ENCODE measurements around the gene PSENEN.

PSENEN gene

DNA sequence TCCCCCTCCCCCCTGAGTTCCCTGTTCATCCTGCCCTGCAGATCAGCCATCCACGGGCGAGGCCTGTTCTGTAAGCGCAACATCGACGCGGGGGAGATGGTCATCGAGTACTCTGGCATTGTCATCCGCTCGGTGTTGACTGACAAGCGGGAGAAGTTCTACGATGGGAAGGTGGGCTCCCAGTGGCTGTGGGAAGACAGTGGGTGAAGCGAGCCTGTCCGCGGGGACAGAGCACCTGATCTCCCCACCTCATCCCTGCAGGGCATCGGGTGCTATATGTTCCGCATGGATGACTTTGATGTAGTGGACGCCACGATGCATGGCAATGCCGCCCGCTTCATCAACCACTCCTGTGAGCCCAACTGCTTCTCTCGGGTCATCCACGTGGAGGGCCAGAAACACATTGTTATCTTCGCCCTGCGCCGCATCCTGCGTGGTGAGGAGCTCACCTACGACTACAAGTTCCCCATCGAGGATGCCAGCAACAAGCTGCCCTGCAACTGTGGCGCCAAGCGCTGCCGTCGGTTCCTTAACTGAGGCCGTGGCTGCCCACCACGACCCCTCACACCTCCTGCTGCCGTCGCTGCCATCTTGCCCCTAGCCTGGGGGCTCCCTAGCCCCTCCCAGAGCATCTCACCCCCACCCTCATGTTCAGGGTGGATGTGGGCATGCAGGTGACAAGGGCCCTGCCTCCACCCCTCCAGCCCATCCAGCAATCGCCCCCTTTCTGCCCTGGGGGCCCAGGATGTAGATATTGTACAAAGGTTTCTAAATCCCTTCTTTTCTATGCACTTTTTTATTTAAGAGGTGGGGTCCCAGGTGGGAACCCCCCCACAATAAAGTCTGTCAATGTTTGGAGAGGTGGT, 7.2 kb upstream of the PSENEN start:
- H3K9me3 ChIP-seq (ENCODE audit: control insufficient read depth, insufficient read depth, low read depth, low read length), result no peaks in the 10 kb centered on the region
- peak overlapping the region; percentile 50; the same call in 1 of the 2 replicates for H3K27ac ChIP-seq (ENCODE audit: extremely low read depth, low read depth, low read length)
- H3K36me3 ChIP-seq (ENCODE audit: control insufficient read depth in 2 of 2, insufficient read depth in 1 of 2, low read length in 2 of 2), result peaks cover 70 to 76% of the 10 kb centered on the region in 2 experiments
- TF ChIP-seq, protein P1, sequence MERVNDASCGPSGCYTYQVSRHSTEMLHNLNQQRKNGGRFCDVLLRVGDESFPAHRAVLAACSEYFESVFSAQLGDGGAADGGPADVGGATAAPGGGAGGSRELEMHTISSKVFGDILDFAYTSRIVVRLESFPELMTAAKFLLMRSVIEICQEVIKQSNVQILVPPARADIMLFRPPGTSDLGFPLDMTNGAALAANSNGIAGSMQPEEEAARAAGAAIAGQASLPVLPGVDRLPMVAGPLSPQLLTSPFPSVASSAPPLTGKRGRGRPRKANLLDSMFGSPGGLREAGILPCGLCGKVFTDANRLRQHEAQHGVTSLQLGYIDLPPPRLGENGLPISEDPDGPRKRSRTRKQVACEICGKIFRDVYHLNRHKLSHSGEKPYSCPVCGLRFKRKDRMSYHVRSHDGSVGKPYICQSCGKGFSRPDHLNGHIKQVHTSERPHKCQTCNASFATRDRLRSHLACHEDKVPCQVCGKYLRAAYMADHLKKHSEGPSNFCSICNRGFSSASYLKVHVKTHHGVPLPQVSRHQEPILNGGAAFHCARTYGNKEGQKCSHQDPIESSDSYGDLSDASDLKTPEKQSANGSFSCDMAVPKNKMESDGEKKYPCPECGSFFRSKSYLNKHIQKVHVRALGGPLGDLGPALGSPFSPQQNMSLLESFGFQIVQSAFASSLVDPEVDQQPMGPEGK (tag by site-specific recombination; IDR thresholded peaks at IDR 0.05), result peak; percentile 51; the same call in 1 of the 2 replicates
- TF ChIP-seq, protein P2, sequence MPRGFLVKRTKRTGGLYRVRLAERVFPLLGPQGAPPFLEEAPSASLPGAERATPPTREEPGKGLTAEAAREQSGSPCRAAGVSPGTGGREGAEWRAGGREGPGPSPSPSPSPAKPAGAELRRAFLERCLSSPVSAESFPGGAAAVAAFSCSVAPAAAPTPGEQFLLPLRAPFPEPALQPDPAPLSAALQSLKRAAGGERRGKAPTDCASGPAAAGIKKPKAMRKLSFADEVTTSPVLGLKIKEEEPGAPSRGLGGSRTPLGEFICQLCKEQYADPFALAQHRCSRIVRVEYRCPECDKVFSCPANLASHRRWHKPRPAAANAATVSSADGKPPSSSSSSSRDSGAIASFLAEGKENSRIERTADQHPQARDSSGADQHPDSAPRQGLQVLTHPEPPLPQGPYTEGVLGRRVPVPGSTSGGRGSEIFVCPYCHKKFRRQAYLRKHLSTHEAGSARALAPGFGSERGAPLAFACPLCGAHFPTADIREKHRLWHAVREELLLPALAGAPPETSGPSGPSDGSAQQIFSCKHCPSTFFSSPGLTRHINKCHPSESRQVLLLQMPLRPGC (tag by site-specific recombination; IDR thresholded peaks at IDR 0.05), result no peak
- TF ChIP-seq ZNF391 (tag by site-specific recombination; IDR thresholded peaks at IDR 0.05; ENCODE audit: borderline replicate concordance, low read depth) (no peak), ZNF792 (tag by site-specific recombination; IDR thresholded peaks at IDR 0.05) (no peak), ZNF404 (tag by site-specific recombination; IDR thresholded peaks at IDR 0.05) (no peak), ZFP69B (tag by site-specific recombination; IDR thresholded peaks at IDR 0.05) (no peak), ZNF274 (IDR thresholded peaks at IDR 0.05; ENCODE audit: low read length) (no peak), ZNF274 (tag by site-specific recombination; IDR thresholded peaks at IDR 0.05; ENCODE audit: borderline replicate concordance) (no peak), OVOL3 (tag by site-specific recombination; IDR thresholded peaks at IDR 0.05) (no peak), ZNF654 (tag by site-specific recombination; IDR thresholded peaks at IDR 0.05; ENCODE audit: low read depth) (no peak), ZNF610 (tag by site-specific recombination; IDR thresholded peaks at IDR 0.05; ENCODE audit: borderline replicate concordance) (no peak), ZNF677 (tag by site-specific recombination; IDR thresholded peaks at IDR 0.05) (no peak), ZNF211 (tag by site-specific recombination; IDR thresholded peaks at IDR 0.05; ENCODE audit: low read depth) (no peak), ZEB2 (tag by site-specific recombination; IDR thresholded peaks at IDR 0.05) (0 out of 2 replicates have a peak, but pooled peaks have one; percentile 24), ZFP3 (tag by site-specific recombination; IDR thresholded peaks at IDR 0.05; ENCODE audit: low read depth) (no peak), ZNF600 (tag by site-specific recombination; IDR thresholded peaks at IDR 0.05) (no peak; the same call in 1 of the 2 replicates)
- TF ChIP-seq, protein P3, sequence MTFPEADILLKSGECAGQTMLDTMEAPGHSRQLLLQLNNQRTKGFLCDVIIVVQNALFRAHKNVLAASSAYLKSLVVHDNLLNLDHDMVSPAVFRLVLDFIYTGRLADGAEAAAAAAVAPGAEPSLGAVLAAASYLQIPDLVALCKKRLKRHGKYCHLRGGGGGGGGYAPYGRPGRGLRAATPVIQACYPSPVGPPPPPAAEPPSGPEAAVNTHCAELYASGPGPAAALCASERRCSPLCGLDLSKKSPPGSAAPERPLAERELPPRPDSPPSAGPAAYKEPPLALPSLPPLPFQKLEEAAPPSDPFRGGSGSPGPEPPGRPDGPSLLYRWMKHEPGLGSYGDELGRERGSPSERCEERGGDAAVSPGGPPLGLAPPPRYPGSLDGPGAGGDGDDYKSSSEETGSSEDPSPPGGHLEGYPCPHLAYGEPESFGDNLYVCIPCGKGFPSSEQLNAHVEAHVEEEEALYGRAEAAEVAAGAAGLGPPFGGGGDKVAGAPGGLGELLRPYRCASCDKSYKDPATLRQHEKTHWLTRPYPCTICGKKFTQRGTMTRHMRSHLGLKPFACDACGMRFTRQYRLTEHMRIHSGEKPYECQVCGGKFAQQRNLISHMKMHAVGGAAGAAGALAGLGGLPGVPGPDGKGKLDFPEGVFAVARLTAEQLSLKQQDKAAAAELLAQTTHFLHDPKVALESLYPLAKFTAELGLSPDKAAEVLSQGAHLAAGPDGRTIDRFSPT (tag by site-specific recombination; IDR thresholded peaks at IDR 0.05), result peak; percentile 46; the same call in 1 of the 2 replicates
- TF ChIP-seq, protein P4, sequence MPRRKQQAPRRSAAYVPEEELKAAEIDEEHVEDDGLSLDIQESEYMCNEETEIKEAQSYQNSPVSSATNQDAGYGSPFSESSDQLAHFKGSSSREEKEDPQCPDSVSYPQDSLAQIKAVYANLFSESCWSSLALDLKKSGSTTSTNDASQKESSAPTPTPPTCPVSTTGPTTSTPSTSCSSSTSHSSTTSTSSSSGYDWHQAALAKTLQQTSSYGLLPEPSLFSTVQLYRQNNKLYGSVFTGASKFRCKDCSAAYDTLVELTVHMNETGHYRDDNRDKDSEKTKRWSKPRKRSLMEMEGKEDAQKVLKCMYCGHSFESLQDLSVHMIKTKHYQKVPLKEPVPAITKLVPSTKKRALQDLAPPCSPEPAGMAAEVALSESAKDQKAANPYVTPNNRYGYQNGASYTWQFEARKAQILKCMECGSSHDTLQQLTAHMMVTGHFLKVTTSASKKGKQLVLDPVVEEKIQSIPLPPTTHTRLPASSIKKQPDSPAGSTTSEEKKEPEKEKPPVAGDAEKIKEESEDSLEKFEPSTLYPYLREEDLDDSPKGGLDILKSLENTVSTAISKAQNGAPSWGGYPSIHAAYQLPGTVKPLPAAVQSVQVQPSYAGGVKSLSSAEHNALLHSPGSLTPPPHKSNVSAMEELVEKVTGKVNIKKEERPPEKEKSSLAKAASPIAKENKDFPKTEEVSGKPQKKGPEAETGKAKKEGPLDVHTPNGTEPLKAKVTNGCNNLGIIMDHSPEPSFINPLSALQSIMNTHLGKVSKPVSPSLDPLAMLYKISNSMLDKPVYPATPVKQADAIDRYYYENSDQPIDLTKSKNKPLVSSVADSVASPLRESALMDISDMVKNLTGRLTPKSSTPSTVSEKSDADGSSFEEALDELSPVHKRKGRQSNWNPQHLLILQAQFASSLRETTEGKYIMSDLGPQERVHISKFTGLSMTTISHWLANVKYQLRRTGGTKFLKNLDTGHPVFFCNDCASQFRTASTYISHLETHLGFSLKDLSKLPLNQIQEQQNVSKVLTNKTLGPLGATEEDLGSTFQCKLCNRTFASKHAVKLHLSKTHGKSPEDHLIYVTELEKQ (tag by site-specific recombination; IDR thresholded peaks at IDR 0.05; ENCODE audit: borderline replicate concordance), result no peak
- TF ChIP-seq, protein P5, sequence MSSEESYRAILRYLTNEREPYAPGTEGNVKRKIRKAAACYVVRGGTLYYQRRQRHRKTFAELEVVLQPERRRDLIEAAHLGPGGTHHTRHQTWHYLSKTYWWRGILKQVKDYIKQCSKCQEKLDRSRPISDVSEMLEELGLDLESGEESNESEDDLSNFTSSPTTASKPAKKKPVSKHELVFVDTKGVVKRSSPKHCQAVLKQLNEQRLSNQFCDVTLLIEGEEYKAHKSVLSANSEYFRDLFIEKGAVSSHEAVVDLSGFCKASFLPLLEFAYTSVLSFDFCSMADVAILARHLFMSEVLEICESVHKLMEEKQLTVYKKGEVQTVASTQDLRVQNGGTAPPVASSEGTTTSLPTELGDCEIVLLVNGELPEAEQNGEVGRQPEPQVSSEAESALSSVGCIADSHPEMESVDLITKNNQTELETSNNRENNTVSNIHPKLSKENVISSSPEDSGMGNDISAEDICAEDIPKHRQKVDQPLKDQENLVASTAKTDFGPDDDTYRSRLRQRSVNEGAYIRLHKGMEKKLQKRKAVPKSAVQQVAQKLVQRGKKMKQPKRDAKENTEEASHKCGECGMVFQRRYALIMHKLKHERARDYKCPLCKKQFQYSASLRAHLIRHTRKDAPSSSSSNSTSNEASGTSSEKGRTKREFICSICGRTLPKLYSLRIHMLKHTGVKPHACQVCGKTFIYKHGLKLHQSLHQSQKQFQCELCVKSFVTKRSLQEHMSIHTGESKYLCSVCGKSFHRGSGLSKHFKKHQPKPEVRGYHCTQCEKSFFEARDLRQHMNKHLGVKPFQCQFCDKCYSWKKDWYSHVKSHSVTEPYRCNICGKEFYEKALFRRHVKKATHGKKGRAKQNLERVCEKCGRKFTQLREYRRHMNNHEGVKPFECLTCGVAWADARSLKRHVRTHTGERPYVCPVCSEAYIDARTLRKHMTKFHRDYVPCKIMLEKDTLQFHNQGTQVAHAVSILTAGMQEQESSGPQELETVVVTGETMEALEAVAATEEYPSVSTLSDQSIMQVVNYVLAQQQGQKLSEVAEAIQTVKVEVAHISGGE (tag by site-specific recombination; conservative IDR thresholded peaks at IDR 0.05; ENCODE audit: low read depth), result no peak
- no peak overlapping the region for H3K4me3 ChIP-seq (ENCODE audit: low read depth, low read length)
- ChIA-PET POLR2A (interaction anchor here (0.7 to 7.7 kb wide), 4 partner anchors 7 to 19 kb away, joined by 3 to 204 read pairs (median 3); partner anchors contain the start of genes LIN37, PSENEN and U2AF1L4), CTCF (interaction anchor here (0.6 to 2.0 kb wide), 7 partner anchors 11 to 1312 kb away, joined by 3 to 7 read pairs (median 4); no protein-coding TSS in a partner anchor)
- peaks cover 12% of the 10 kb centered on the region for H3K4me1 ChIP-seq (ENCODE audit: control insufficient read depth, insufficient read depth, low read length)
